A673 (cell line): ENCODE data around the gene CHFR. TPM values are rescaled to one million over a fixed set of nuclear protein-coding genes. Genes with fewer than 3 reads are reported as not detected.
"Not testable (repeated sequence)": the region's sequence is repeated elsewhere in the genome, so short reads cannot be mapped to it uniquely, and the experiment has no call there.

Experiments used
- BruUV-seq: library from RNA; stranded (reverse); fragments of 400-500 nt; replicated peaks from 2 replicates; lab custom pipeline; 2021; lab: Mats Ljungman, UMichigan
- CTCF ChIA-PET: fragments of 300-600 bp; sonication (Branson Sonifier 250); formaldehyde crosslinking; loops from one replicate; lab custom pipeline; 2022; ENCODE audit warnings: antibody characterized with exemption; lab: Charles Lee
- POLR2A ChIA-PET: fragments of 300-600 bp; sonication (Branson Sonifier 250); formaldehyde crosslinking; loops from one replicate; lab custom pipeline; 2022; ENCODE audit warnings: antibody characterized with exemption; ENCODE audit not compliant: low non-redundant PET; lab: Charles Lee
- DNase-seq: peaks from one replicate; pipeline ENCODE4 v3.0.0-alpha.2; 2015; ENCODE audit warnings: low spot score
- H3K27ac ChIP-seq: fragments of 200-600 bp; sonication (generic); 2 replicates; pipeline ENCODE4 v1.5.1; 2016; ENCODE audit warnings: mixed run types, low read depth, mild to moderate bottlenecking, mixed read lengths, antibody characterized with exemption, low read length; ENCODE audit not compliant: poor library complexity, severe bottlenecking
- H3K27me3 ChIP-seq: fragments of 200-600 bp; sonication (generic); replicated peaks from 2 replicates; pipeline ENCODE4 v1.6.1; 2017; ENCODE audit warnings: mixed run types, low read depth, mild to moderate bottlenecking, mixed read lengths, antibody characterized with exemption, low read length; ENCODE audit not compliant: insufficient read depth, poor library complexity
- H3K36me3 ChIP-seq: fragments of 200-600 bp; sonication (generic); 2 replicates; pipeline ENCODE4 v1.6.1; 2016; ENCODE audit warnings: mixed run types, mild to moderate bottlenecking, mixed read lengths, antibody characterized with exemption, low read length; ENCODE audit not compliant: insufficient read depth, poor library complexity, severe bottlenecking
- H3K4me1 ChIP-seq: fragments of 200-600 bp; sonication (generic); 2 replicates; pipeline ENCODE4 v1.6.1; 2017; ENCODE audit warnings: mixed run types, mild to moderate bottlenecking, mixed read lengths, antibody characterized with exemption, low read length; ENCODE audit not compliant: insufficient read depth, poor library complexity, severe bottlenecking
- H3K4me3 ChIP-seq: fragments of 200-600 bp; sonication (generic); 2 replicates; pipeline ENCODE4 v1.5.1; 2016; ENCODE audit warnings: low read depth, mixed run types, mild to moderate bottlenecking, mixed read lengths, low read length; ENCODE audit not compliant: poor library complexity, severe bottlenecking
- H3K9me3 ChIP-seq: fragments of 200-600 bp; sonication (generic); 2 replicates; pipeline ENCODE4 v1.6.1; 2016; ENCODE audit warnings: mixed run types, low read depth, mild to moderate bottlenecking, mixed read lengths, antibody characterized with exemption, low read length; ENCODE audit not compliant: poor library complexity, severe bottlenecking
- CTCF ChIP-seq: fragments of 300-800, 200-600 bp; sonication (generic); conservative IDR thresholded peaks from 2 replicates; pipeline ENCODE4 v1.5.1; 2017; ENCODE audit warnings: low read depth, mild to moderate bottlenecking, antibody characterized with exemption, low read length, moderate library complexity, mixed read lengths
- EZH2 ChIP-seq: fragments of 200-600 bp; sonication (generic); IDR thresholded peaks from 2 replicates; pipeline ENCODE4 v1.6.1; 2017; ENCODE audit warnings: borderline replicate concordance, low read depth, mild to moderate bottlenecking, mixed read lengths, antibody characterized with exemption, low read length; ENCODE audit not compliant: poor library complexity, severe bottlenecking
- intact Hi-C: fragments of 100-400 bp; cut with micrococcal nuclease; formaldehyde crosslinking; loops from one replicate; pipeline ENCODE4 v1.10.0; 2022; ENCODE audit not compliant: unreplicated experiment
- total RNA-seq: library from RNA; stranded (reverse); gene quantifications from 2 replicates; pipeline ENCODE4 v1.2.3, GENCODE V29; 2021

The CHFR gene
- total RNA-seq, 1 experiment from 2014 or later, result 44.9 TPM

- BruUV-seq, result no TSS peak
- no peaks in the 10 kb centered on the region for H3K4me1 ChIP-seq
- ChIA-PET CTCF (no interaction called here), POLR2A (no interaction called here)
- no peak overlapping the region for H3K4me3 ChIP-seq
- DNase-seq, result no peak
- TF ChIP-seq EZH2 (no peak), CTCF (no peak)
- intact Hi-C loops, result no loop called here
- no peak overlapping the region for H3K27ac ChIP-seq
- H3K36me3 ChIP-seq, result no peaks in the 10 kb centered on the region
- peaks cover 57% of the 10 kb centered on the region for H3K9me3 ChIP-seq
- no peaks in the 10 kb centered on the region for H3K27me3 ChIP-seq
Observed at GRCh38 chr12:132918680-132919079, 31.3 kb upstream of the CHFR start.

GRCh38 chr12:132909030-132909368 lies 21.6 kb upstream of the CHFR start:
- Histone ChIP-seq H3K36me3 (no peaks in the 10 kb centered on the region), H3K4me1 (no peaks in the 10 kb centered on the region), H3K4me3 (peak overlapping the region; percentile 53), H3K27me3 (peaks cover 36% of the 10 kb centered on the region), H3K27ac (no peak overlapping the region), H3K9me3 (peaks cover 21% of the 10 kb centered on the region)
- no peak for DNase-seq
- TF ChIP-seq EZH2 (no peak), CTCF (no peak)
- BruUV-seq, result no TSS peak
- CTCF ChIA-PET, result no interaction called here
- POLR2A ChIA-PET, result no interaction called here
- intact Hi-C loops, result no loop called here

GRCh38 chr12:132908145-132909029 lies 21.0 kb upstream of the CHFR start:
- intact Hi-C loops, result no loop called here
- H3K27ac ChIP-seq, result no peak overlapping the region

GRCh38 chr12:132907789-132908144 lies 20.4 kb upstream of the CHFR start:
- intact Hi-C loops, H3K4me1 ChIP-seq, DNase-seq, H3K36me3 ChIP-seq, BruUV-seq, POLR2A ChIA-PET, H3K27ac ChIP-seq, CTCF ChIA-PET: not testable (repeated sequence)
- Histone ChIP-seq H3K27me3 (peaks cover 36% of the 10 kb centered on the region), H3K9me3 (peaks cover 17% of the 10 kb centered on the region), H3K4me3 (peak overlapping the region; percentile 53)

More at GRCh38 chr12:132908145-132909029, 21.0 kb upstream of the CHFR start:
- DNase-seq, result peak; percentile 96
- no TSS peak for BruUV-seq
- H3K4me3 ChIP-seq, result peak overlapping the region; percentile 53
- no peaks in the 10 kb centered on the region for H3K36me3 ChIP-seq
- peaks cover 36% of the 10 kb centered on the region for H3K27me3 ChIP-seq
- TF ChIP-seq CTCF (no peak), EZH2 (no peak)
- CTCF ChIA-PET, result no interaction called here
- peaks cover 18% of the 10 kb centered on the region for H3K9me3 ChIP-seq
- POLR2A ChIA-PET, result no interaction called here
- no peaks in the 10 kb centered on the region for H3K4me1 ChIP-seq
